ENCODE measurements around the gene C6orf47. TPM values are rescaled to one million over a fixed set of nuclear protein-coding genes. Genes with fewer than 3 reads are reported as not detected.
A peak's percentile ranks its signal among the peaks of the same experiment; 100 is the strongest.

The C6orf47 gene
- total RNA-seq, 1 donor from 2014 or later = 7.9 TPM

DNA sequence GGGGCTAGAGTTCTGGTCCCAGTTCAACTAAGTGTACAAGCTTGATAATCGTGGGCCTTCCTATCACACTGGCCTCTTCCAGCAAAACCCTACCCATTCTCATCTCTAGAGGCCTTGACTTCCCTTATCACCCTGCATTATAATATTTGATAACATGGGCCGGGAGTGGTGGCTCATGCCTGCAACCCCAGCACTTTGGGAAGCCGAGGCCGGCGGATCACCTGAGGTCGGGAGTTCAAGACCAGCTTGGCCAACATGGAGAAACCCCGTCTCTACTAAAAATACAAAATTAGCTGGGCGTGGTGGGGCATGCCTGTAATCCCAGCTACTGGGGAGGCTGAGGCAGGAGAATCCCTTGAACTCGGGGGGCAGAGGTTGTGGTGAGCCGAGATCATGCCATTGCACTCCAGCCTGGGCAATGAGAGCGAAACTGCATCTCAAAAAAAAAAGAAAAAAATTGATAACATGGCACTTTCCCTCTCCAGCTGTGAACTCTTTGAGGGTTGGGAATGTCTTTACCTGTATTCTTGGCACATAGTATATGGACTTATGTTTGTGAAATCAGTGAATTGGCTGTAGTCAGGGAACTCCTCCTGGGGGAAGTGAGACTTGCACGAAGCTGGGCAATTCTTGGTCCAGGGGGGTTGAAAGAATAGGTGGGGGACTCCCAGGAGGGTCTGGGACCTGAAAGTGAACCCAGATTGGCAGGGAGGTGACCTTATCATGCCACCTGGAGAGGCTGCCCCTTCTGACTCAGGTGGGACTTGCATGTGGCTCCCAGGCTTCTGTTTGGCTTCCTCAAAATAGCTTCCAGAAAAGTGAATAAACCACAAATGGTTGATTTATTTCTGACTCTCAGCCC is 915 bp upstream of the C6orf47 start:
- ATAC-seq (no peak), DNase-seq (ENCODE audit: low spot score) (no peak)

GRCh38 chr6:31659649-31660380 is 763 bp downstream of the C6orf47 start:
- DNase-seq (ENCODE audit: low spot score) = no peak
- ATAC-seq = no peak

- no peak for ATAC-seq
- no peak for DNase-seq (ENCODE audit: low spot score)
These were observed 1.5 kb downstream of the C6orf47 start for GRCh38 chr6:31658983-31659648.

GRCh38 chr6:31658158-31658688 is 2.4 kb downstream of the C6orf47 start:
- no peak for ATAC-seq
- no peak for DNase-seq (ENCODE audit: low spot score)

DNA sequence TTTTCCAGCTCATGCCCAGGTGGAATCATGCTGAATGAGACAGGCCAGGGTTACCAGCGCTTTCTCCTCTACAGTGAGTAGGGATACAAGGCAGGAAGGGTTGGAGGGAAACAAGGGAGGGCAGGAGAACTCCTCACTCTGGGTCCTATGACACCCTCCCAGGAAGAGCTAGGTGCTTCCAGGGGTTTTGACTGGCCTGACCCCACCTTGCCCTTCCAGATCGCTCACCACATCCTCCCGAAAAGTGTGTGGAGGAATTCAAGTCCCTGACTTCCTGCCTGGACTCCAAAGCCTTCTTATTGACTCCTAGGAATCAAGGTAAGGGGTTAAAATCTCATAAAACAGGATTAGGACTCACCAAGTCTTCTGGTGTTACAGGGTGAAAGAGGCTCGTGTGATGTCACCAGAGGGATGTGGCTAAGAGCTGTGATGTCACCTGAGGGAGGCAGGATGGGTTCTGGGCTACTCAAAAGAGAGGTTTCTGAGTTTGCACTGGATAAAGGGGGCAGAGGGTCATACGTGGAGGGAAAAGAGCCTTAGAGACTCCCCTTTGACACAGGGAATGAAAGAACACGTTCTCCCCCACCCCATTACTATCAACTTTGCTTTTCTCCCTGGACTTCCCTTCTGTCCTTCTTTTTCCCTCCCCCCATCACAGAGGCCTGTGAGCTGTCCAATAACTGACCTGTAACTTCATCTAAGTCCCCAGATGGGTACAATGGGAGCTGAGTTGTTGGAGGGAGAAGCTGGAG is 3.0 kb downstream of the C6orf47 start:
- no peak for DNase-seq (ENCODE audit: low spot score)

GRCh38 chr6:31655349-31656237 is 5.0 kb downstream of the C6orf47 start, which contains the start of gene APOM:
Gene APOM (plus strand): TSS chr6:31655894. CDS start chr6:31655967, 73 bp downstream.
- peak; percentile 81 for DNase-seq (ENCODE audit: low spot score)
- peak; percentile 55 for ATAC-seq

More for the DNA sequence above, 3.0 kb downstream of the C6orf47 start:
- no peak for ATAC-seq

- ATAC-seq = no peak
- no peak for DNase-seq (ENCODE audit: low spot score)
These were observed 5.8 kb downstream of the C6orf47 start for GRCh38 chr6:31654574-31655348.

- no peak for DNase-seq (ENCODE audit: low spot score)
- peak; percentile 69 for ATAC-seq
These were observed 7.5 kb downstream of the C6orf47 start for GRCh38 chr6:31652925-31653724.

DNA sequence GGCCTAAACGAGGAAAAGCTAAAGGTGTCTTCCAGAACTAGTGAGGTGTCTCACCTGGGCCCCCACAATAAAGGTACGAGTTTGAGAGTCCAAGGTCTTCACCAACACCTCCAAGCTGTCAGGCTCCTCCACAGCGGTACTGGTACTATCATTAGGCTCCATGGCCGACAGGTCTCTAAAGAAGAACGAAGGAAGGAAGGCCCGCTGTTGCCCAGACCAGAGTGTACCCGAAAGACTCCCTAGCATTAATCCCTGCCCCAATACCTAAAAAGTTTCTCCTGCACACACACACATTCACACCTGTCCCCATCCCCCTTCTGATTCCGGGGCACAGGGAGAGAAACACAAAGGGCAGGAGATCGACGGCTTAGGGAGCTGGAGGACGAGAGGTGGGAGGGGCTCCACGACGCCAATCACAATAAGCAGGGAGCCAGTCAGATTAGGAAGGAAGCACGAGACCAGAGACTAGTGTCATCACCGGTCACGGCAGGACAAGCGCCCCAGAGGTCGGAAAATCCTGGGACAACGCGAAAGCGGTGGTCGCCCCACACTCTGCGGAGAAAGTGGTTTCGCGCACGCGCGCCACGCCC is 8.9 kb downstream of the C6orf47 start:
- DNase-seq (ENCODE audit: low spot score) = peak; percentile 85

GRCh38 chr6:31645325-31645724 is 15.3 kb downstream of the C6orf47 start:
- ATAC-seq (no peak), DNase-seq (ENCODE audit: low spot score) (no peak)

More for the DNA sequence above, 8.9 kb downstream of the C6orf47 start:
- peak; percentile 70 for ATAC-seq

GRCh38 chr6:31643818-31644454 is 16.6 kb downstream of the C6orf47 start:
- ATAC-seq = peak; percentile 92
- DNase-seq (ENCODE audit: low spot score) = peak; percentile 75

DNA sequence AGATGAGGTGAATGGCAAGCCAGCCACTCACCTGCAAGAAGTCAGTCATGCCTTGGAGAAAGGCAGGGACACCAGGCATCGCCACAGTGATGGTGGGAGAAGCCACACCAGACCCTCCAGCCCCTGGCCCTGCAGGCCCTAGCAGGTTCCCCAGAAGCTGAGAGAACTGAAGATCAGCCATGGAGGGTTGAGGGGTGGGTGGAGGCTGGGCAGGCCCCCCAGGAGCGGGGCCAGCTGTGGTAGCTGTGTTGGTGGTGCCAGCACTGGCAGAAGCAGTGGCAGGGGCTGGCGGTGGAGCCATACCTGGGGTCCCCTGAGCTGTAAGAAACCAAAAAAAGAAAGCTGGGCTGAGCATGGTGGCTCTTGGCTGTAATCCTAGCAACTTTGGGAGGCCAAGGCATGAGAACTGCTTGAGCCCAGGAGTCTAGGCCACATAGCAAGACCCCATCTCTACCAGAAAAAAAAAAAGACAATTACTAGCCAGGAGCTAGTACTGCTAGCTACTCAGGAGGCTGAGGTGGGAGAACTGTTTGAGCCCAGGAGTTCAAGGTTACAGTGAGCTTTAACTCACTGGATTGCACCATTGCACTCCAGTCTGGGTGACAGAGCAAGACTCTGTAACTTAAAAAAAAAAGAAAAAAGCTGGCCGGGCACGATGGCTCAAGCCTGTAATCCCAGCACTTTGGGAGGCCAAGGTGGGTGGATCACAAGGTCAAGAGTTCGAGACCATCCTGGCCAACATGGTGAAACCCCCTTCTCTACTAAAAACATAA is 17.6 kb downstream of the C6orf47 start:
- ATAC-seq (peak; percentile 16), DNase-seq (ENCODE audit: low spot score) (no peak)

DNA sequence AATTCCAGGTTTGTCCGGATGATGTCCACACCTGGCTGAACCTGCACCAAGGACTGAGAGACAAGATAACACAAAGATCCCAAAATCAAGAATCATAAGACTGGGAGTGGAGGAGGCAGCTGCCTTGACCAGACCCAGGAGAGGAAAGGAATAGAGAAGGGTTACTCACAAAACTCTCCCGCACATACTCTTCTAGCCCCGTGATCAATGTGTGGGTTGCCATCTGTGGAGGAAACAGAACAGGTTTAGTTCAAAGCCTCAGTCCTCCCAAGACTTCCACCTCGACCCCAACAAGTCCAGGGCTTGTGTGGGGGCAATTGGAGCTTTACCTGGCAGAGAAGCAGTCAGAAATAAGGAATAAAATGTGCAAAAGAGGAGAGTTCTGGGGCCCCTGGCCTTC is 19.2 kb downstream of the C6orf47 start:
- DNase-seq (ENCODE audit: low spot score) = no peak
- no peak for ATAC-seq

GRCh38 chr6:31640612-31641011 is 20.0 kb downstream of the C6orf47 start:
- no peak for ATAC-seq

DNA sequence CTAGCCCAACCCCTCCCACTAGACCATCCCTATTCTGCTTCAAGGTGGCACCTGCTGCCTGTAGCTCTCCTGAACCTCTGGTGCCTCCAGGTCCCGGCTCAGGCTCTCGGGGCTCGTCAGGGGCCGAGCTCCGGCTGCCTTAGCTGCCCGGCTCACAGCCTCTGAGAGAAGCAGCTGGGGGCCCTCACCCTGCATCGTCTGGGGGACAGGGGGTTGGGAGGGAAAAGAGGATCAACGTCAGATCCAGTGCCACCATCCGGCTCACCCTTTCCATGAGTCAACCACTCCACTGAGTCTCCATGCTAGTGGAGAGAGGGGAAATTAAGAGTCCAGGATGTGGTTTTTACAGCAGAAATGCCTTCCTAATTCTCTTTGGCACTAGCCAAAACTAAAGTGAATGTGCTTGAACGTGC is 21.1 kb downstream of the C6orf47 start:
- DNase-seq (ENCODE audit: low spot score) (no peak), ATAC-seq (no peak)

More at GRCh38 chr6:31640612-31641011, 20.0 kb downstream of the C6orf47 start:
- no peak for DNase-seq (ENCODE audit: low spot score)

GRCh38 chr6:31639043-31639442 is 21.5 kb downstream of the C6orf47 start:
- ATAC-seq = no peak

More at GRCh38 chr6:31639043-31639442, 21.5 kb downstream of the C6orf47 start:
- DNase-seq (ENCODE audit: low spot score) = no peak
